ENCODE results near the gene FOXQ1.
"Not testable (repeated sequence)": the region's sequence is repeated elsewhere in the genome, so short reads cannot be mapped to it uniquely, and the experiment has no call there.

The FOXQ1 gene

GRCh38 chr6:1349655-1350054 lies 37.8 kb downstream of the FOXQ1 start:
- TF ChIP-seq REST (IDR thresholded peaks at IDR 0.05; ENCODE audit: insufficient replicate concordance, low read depth): no peak
- no peak for TF ChIP-seq GABPA (IDR thresholded peaks at IDR 0.05; ENCODE audit: low read depth)
- no peak for TF ChIP-seq POLR2AphosphoS5 (IDR thresholded peaks at IDR 0.05; ENCODE audit: low read depth)
- TF ChIP-seq SPI1 (IDR thresholded peaks at IDR 0.05; ENCODE audit: borderline replicate concordance, low read depth): no peak
- no peak for TF ChIP-seq CTCF (IDR thresholded peaks at IDR 0.05; ENCODE audit: insufficient read depth, low read length)
- H3K27ac ChIP-seq (replicated peaks): no peak overlapping the region
- DNase-seq (ENCODE audit: low read depth in 1 of 2, low spot score in 1 of 2): no peak
- peaks cover 3% of the 10 kb centered on the region for H3K27me3 ChIP-seq (ENCODE audit: insufficient read depth, poor library complexity, severe bottlenecking)
- H3K4me3 ChIP-seq (replicated peaks; ENCODE audit: insufficient read depth, low read length): no peak overlapping the region

GRCh38 chr6:1351381-1352008 lies 39.6 kb downstream of the FOXQ1 start:
- Histone ChIP-seq H3K4me3 (replicated peaks; ENCODE audit: insufficient read depth, low read length) (no peak overlapping the region), H3K27ac (replicated peaks) (no peak overlapping the region), H3K27me3 (ENCODE audit: insufficient read depth, poor library complexity, severe bottlenecking) (peaks cover 3% of the 10 kb centered on the region)
- TF ChIP-seq SPI1 (IDR thresholded peaks at IDR 0.05; ENCODE audit: borderline replicate concordance, low read depth): no peak
- TF ChIP-seq GABPA (IDR thresholded peaks at IDR 0.05; ENCODE audit: low read depth): no peak
- no peak for TF ChIP-seq CTCF (IDR thresholded peaks at IDR 0.05; ENCODE audit: insufficient read depth, low read length)
- TF ChIP-seq REST (IDR thresholded peaks at IDR 0.05; ENCODE audit: insufficient replicate concordance, low read depth): no peak
- TF ChIP-seq POLR2AphosphoS5 (IDR thresholded peaks at IDR 0.05; ENCODE audit: low read depth): no peak
- DNase-seq (ENCODE audit: low read depth in 1 of 2, low spot score in 1 of 2): no peak

GRCh38 chr6:1355068-1355467 lies 43.2 kb downstream of the FOXQ1 start:
- H3K27me3 ChIP-seq (ENCODE audit: insufficient read depth, poor library complexity, severe bottlenecking); DNase-seq (ENCODE audit: low read depth in 1 of 2, low spot score in 1 of 2); H3K4me3 ChIP-seq (replicated peaks; ENCODE audit: insufficient read depth, low read length); H3K27ac ChIP-seq (replicated peaks): not testable (repeated sequence)

GRCh38 chr6:1361717-1362116 lies 49.8 kb downstream of the FOXQ1 start:
- DNase-seq (ENCODE audit: low read depth in 1 of 2, low spot score in 1 of 2); H3K27me3 ChIP-seq (ENCODE audit: insufficient read depth, poor library complexity, severe bottlenecking); H3K27ac ChIP-seq (replicated peaks); H3K4me3 ChIP-seq (replicated peaks; ENCODE audit: insufficient read depth, low read length): not testable (repeated sequence)

GRCh38 chr6:1362643-1363042 lies 50.7 kb downstream of the FOXQ1 start:
- no peak for DNase-seq (ENCODE audit: low read depth in 1 of 2, low spot score in 1 of 2)
- no peak for TF ChIP-seq GABPA (IDR thresholded peaks at IDR 0.05; ENCODE audit: low read depth)
- TF ChIP-seq SPI1 (IDR thresholded peaks at IDR 0.05; ENCODE audit: borderline replicate concordance, low read depth): no peak
- TF ChIP-seq POLR2AphosphoS5 (IDR thresholded peaks at IDR 0.05; ENCODE audit: low read depth): no peak
- TF ChIP-seq CTCF (IDR thresholded peaks at IDR 0.05; ENCODE audit: insufficient read depth, low read length): no peak
- no peak for TF ChIP-seq REST (IDR thresholded peaks at IDR 0.05; ENCODE audit: insufficient replicate concordance, low read depth)
- Histone ChIP-seq H3K27me3 (ENCODE audit: insufficient read depth, poor library complexity, severe bottlenecking) (no peaks in the 10 kb centered on the region), H3K4me3 (replicated peaks; ENCODE audit: insufficient read depth, low read length) (no peak overlapping the region), H3K27ac (replicated peaks) (no peak overlapping the region)

Data from HL-60 (cell line).